CD8-positive, alpha-beta memory T cell (primary cell): ENCODE results near the gene CFAP77. TPM values are rescaled to one million over a fixed set of nuclear protein-coding genes. Genes with fewer than 3 reads are reported as not detected.

Source experiments
- CTCF ChIA-PET: fragments of 350-600 bp; sonication (Branson Sonifier 250); formaldehyde crosslinking; loops from one replicate; lab custom pipeline; 2021; ENCODE audit warnings: antibody characterized with exemption; lab: Charles Lee
- POLR2A ChIA-PET: fragments of 350-600 bp; sonication (Branson Sonifier 250); formaldehyde crosslinking; loops from one replicate; lab custom pipeline; 2021; ENCODE audit warnings: antibody characterized with exemption; lab: Charles Lee
- DNase-seq, 5 donors: peaks; one replicate each; pipeline versions ENCODE4 v3.0.0 to v3.0.0-alpha.2; 2020 to 2022; ENCODE audit warnings: mixed read lengths in 1 of 5
- H3K27ac ChIP-seq: one replicate; pipeline ENCODE4 v1.7.0; 2013; ENCODE audit warnings: low read depth, mild to moderate bottlenecking, low read length, moderate library complexity
- H3K27me3 ChIP-seq: 2 replicates; pipeline ENCODE4 v1.7.0; 2013; ENCODE audit warnings: low read length, mild to moderate bottlenecking; ENCODE audit not compliant: insufficient read depth, poor library complexity, severe bottlenecking
- H3K36me3 ChIP-seq: 2 replicates; pipeline ENCODE4 v1.7.0; 2013; ENCODE audit warnings: mild to moderate bottlenecking, low read length, moderate library complexity; ENCODE audit not compliant: insufficient read depth
- H3K4me1 ChIP-seq: 2 replicates; pipeline ENCODE4 v1.7.0; 2013; ENCODE audit warnings: mild to moderate bottlenecking, low read length, moderate library complexity; ENCODE audit not compliant: insufficient read depth
- H3K4me3 ChIP-seq: 2 replicates; pipeline ENCODE4 v1.7.0; 2013; ENCODE audit warnings: mild to moderate bottlenecking, low read length
- H3K9me3 ChIP-seq: 2 replicates; pipeline ENCODE4 v1.7.0; 2013; ENCODE audit warnings: mild to moderate bottlenecking, low read length
- H3K27ac Mint-ChIP-seq, 8 donors: one replicate each; pipeline ENCODE4 v1.8.0; 2020 to 2021; ENCODE audit warnings: mixed read lengths in 8 of 8, mild to moderate bottlenecking in 6 of 8, inconsistent platforms in 3 of 8, moderate library complexity in 3 of 8
- H3K27me3 Mint-ChIP-seq, 2 donors: one replicate each; pipeline ENCODE4 v1.8.0; 2020 to 2021; ENCODE audit warnings: mixed read lengths in 2 of 2, mild to moderate bottlenecking in 1 of 2, moderate library complexity in 1 of 2
- H3K36me3 Mint-ChIP-seq, 3 donors: one replicate each; pipeline ENCODE4 v1.8.0; 2020 to 2021; ENCODE audit warnings: mixed read lengths in 3 of 3, inconsistent platforms in 1 of 3, mild to moderate bottlenecking in 1 of 3
- H3K4me1 Mint-ChIP-seq, 3 donors: one replicate each; pipeline ENCODE4 v1.8.0; 2020 to 2021; ENCODE audit warnings: mixed read lengths in 3 of 3, inconsistent platforms in 1 of 3, mild to moderate bottlenecking in 1 of 3
- H3K4me3 Mint-ChIP-seq, 7 donors: one replicate each; pipeline ENCODE4 v1.8.0; 2020 to 2021; ENCODE audit warnings: mixed read lengths in 7 of 7, mild to moderate bottlenecking in 6 of 7, moderate library complexity in 4 of 7, inconsistent platforms in 2 of 7
- H3K9me3 Mint-ChIP-seq, 5 donors: one replicate each; pipeline ENCODE4 v1.8.0; 2020 to 2022; ENCODE audit warnings: mixed read lengths in 5 of 5, mild to moderate bottlenecking in 3 of 5, moderate library complexity in 2 of 5, inconsistent platforms in 1 of 5
- polyA plus RNA-seq: library from polyadenylated mRNA; unstranded; fragments of 300-500 nt; fragmentation: Illumina TruSeq; gene quantifications from one replicate; pipeline ENCODE4 v1.2.3, GENCODE V29; 2021
- total RNA-seq, 2 experiments: library from RNA; stranded (reverse); gene quantifications; one replicate each; pipeline ENCODE4 v1.2.3, GENCODE V29; 2021

Gene CFAP77
- total and polyA plus RNA-seq, 3 experiments from 2014 or later: not detected

DNA sequence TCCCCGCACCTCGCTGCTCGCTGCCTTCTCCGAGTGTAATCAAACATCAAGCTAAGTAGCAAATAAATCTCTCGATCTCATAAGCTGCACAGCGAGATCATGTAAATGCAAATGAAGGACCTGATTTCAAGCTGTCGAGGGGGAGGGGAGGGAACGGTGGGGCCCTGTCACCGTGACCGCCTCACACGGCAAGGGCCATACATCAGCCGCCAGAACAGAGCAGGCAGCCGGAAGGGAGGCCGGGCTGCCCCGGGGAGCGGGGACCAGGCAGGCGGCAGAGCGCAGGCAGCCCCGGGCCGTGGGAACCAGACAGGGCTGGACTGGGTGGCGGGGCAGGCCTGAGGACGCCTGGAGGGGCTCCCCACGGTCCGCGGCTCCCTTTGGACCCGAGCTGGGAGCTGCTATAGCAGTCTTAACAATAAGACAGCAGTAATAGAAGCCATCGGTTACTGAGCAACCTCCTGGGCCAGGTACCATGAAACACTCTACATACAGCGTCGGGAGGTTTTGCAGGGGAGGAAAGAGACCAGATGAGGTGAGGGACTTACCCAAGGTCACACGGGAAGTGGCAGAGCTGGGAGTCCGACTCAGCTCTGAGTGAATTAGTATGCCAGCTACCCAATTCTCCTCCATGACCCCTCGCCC, 76.8 kb downstream of the CFAP77 start:
- Mint-ChIP-seq H3K4me1 (peaks cover 28 to 35% (median 33%) of the 10 kb centered on the region in 3 donors), H3K4me3 (peak overlapping the region; percentile 61 to 82 (median 76)), H3K27ac (peak overlapping the region; percentile 48 to 96 (median 92)), H3K36me3 (no peaks in the 10 kb centered on the region), H3K27me3 (peaks cover 6 to 25% of the 10 kb centered on the region in 2 donors), H3K9me3 (no peaks in the 10 kb centered on the region)
- no peak overlapping the region for H3K27ac ChIP-seq
- DNase-seq: peak in 3 of 5 donors; percentile 35 to 69 (median 57)
- ChIA-PET CTCF (interaction anchor here (1.4 kb wide), 1 partner anchor 74 kb away, joined by 4 read pairs; no protein-coding TSS in a partner anchor), POLR2A (interaction anchor here (1.7 kb wide), 1 partner anchor 77 kb away, joined by 3 read pairs; the partner anchor contains the start of gene CFAP77)
- H3K36me3 ChIP-seq: no peaks in the 10 kb centered on the region
- H3K27me3 ChIP-seq: peaks cover 12% of the 10 kb centered on the region
- H3K4me1 ChIP-seq: peaks cover 29% of the 10 kb centered on the region
- no peaks in the 10 kb centered on the region for H3K9me3 ChIP-seq
- H3K4me3 ChIP-seq: peak overlapping the region; percentile 48

DNA sequence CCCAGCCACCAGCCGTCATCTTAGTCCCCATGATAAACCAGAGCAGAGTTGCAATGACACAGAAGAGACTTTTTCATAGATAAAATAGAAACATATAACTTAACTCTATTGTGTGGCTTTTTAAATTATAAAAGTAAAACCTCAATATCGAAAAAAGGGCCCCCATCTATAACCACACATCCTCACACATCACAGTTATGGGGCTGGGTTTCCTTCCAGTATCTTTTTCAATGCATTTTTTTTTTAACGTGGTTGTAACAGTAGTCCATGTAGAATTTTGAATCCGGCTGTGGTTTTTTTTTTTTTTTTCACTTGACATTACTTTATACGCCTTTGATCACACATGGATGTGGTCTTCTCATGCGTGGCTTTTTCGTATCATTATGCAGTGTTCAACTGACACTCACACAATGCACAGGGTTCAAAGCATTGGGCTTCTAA, 77.4 kb downstream of the CFAP77 start:
- ChIA-PET POLR2A (interaction anchor here (1.7 kb wide), 1 partner anchor 77 kb away, joined by 3 read pairs; the partner anchor contains the start of gene CFAP77), CTCF (interaction anchor here (1.4 to 1.9 kb wide), 2 partner anchors 20 to 75 kb away, joined by 4 to 8 read pairs; no protein-coding TSS in a partner anchor)
- no peak overlapping the region for H3K27ac ChIP-seq
- peak in 4 of 5 donors; percentile 18 to 86 (median 70) for DNase-seq
- peaks cover 28 to 35% (median 33%) of the 10 kb centered on the region in 3 donors for H3K4me1 Mint-ChIP-seq
- H3K36me3 Mint-ChIP-seq: no peaks in the 10 kb centered on the region
- peaks cover 14% of the 10 kb centered on the region for H3K27me3 ChIP-seq
- H3K27me3 Mint-ChIP-seq: peaks cover 6 to 30% of the 10 kb centered on the region in 2 donors
- H3K9me3 ChIP-seq: no peaks in the 10 kb centered on the region
- H3K4me3 ChIP-seq: peak overlapping the region; percentile 48
- H3K27ac Mint-ChIP-seq: peak overlapping the region; percentile 5 to 96 (median 92)
- H3K9me3 Mint-ChIP-seq: no peaks in the 10 kb centered on the region
- H3K4me1 ChIP-seq: peaks cover 29% of the 10 kb centered on the region
- H3K36me3 ChIP-seq: no peaks in the 10 kb centered on the region
- peak overlapping the region; percentile 51 to 82 (median 76) for H3K4me3 Mint-ChIP-seq

DNA sequence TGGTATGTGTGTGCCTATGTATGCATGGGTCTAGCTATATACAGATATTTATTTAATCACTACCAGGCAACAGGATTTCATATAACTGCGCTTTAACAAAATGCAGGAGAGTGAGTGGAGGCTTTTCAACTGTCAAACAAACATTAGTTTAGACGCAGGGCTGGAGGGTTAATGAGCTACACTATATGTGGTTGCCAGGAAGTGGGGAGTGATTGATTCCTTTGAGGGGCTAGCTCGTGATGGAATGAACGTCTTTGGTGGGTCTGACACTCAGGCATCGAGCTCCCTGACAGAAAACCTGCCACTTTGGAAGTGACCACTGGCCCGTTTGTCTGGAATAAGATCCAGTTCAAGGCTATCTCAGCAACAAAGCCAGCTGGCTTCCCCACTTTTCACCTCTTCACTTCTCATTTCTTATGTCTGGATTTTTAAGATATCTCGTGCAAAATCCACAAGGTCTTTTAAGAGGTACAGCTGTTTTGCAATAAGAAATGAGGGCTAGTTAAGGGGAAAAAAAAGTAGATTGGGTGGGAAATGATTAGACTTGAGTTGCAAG, 78.0 kb downstream of the CFAP77 start:
- Histone ChIP-seq H3K27ac (no peak overlapping the region), H3K27me3 (peaks cover 16% of the 10 kb centered on the region), H3K9me3 (no peaks in the 10 kb centered on the region), H3K4me3 (peak overlapping the region; percentile 2), H3K36me3 (no peaks in the 10 kb centered on the region), H3K4me1 (peaks cover 29% of the 10 kb centered on the region)
- H3K4me1 Mint-ChIP-seq: peaks cover 28 to 35% (median 33%) of the 10 kb centered on the region in 3 donors
- H3K9me3 Mint-ChIP-seq: no peaks in the 10 kb centered on the region
- H3K4me3 Mint-ChIP-seq: peak overlapping the region in 6 of 7 donors; percentile 70 to 82 (median 78)
- DNase-seq: no peak
- CTCF ChIA-PET: interaction anchor here (1.9 kb wide), 1 partner anchor 19 kb away, joined by 8 read pairs; no protein-coding TSS in a partner anchor
- POLR2A ChIA-PET: no interaction called here
- no peaks in the 10 kb centered on the region for H3K36me3 Mint-ChIP-seq
- H3K27me3 Mint-ChIP-seq: peaks cover 6 to 37% of the 10 kb centered on the region in 2 donors
- peak overlapping the region in 7 of 8 donors; percentile 48 to 96 (median 94) for H3K27ac Mint-ChIP-seq

DNA sequence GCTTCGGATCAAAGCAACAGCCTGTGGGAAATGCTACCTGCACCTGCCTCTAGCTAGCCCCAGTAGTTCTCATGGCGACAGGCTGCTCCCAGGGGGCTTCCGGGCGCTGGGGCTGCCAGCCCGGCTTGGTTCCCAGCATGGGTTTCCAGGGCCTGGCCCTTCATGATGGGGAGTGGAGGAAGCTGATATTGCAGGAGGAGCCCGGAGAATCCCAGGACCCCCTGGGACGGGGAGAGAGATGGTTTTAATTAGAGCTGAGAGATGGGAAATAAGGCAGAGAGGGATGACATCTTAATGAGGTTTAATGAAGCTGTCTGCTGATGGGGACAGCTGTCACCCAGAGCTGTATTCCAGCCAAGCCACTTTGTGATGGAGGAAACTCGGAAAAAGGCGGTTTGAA, 78.6 kb downstream of the CFAP77 start:
- H3K4me1 Mint-ChIP-seq: peaks cover 28 to 35% (median 33%) of the 10 kb centered on the region in 3 donors
- peaks cover 29% of the 10 kb centered on the region for H3K4me1 ChIP-seq
- no peaks in the 10 kb centered on the region for H3K9me3 ChIP-seq
- H3K4me3 ChIP-seq: no peak overlapping the region
- H3K36me3 ChIP-seq: no peaks in the 10 kb centered on the region
- no peak overlapping the region for H3K27ac ChIP-seq
- peak overlapping the region in 1 of 7 donors; percentile 34 for H3K4me3 Mint-ChIP-seq
- H3K27me3 ChIP-seq: peaks cover 16% of the 10 kb centered on the region
- H3K9me3 Mint-ChIP-seq: no peaks in the 10 kb centered on the region
- no peaks in the 10 kb centered on the region for H3K36me3 Mint-ChIP-seq
- no peak overlapping the region for H3K27ac Mint-ChIP-seq
- CTCF ChIA-PET: interaction anchor here (1.9 kb wide), 1 partner anchor 19 kb away, joined by 8 read pairs; no protein-coding TSS in a partner anchor
- POLR2A ChIA-PET: no interaction called here
- peaks cover 10 to 37% of the 10 kb centered on the region in 2 donors for H3K27me3 Mint-ChIP-seq
- no peak for DNase-seq

DNA sequence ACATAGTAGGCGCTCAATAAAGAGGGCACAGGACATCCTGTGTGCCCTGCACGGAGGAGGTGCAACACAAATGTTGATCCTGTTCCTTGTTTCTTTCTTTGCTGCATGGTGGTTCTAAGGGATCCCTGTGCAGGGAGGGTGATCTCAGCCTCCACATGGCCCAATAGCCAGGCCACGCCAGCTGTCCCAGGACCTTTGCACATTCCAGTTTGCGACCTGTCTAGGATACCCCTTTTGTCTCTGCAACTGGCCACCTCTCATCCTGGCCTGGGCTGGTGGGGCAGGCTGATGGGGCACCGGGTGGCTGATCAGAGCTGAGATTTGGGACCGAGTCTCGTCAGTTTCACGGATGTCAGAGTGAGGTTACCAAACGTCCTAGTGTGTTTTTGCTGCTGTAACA, 79.5 kb downstream of the CFAP77 start:
- ChIA-PET CTCF (interaction anchor here (1.9 kb wide), 1 partner anchor 18 kb away, joined by 8 read pairs; no protein-coding TSS in a partner anchor), POLR2A (no interaction called here)
- Mint-ChIP-seq H3K4me3 (peak overlapping the region in 1 of 7 donors; percentile 15), H3K27me3 (peaks cover 13 to 42% of the 10 kb centered on the region in 2 donors), H3K9me3 (no peaks in the 10 kb centered on the region), H3K27ac (no peak overlapping the region), H3K4me1 (peaks cover 28 to 35% (median 33%) of the 10 kb centered on the region in 3 donors), H3K36me3 (no peaks in the 10 kb centered on the region)
- Histone ChIP-seq H3K36me3 (no peaks in the 10 kb centered on the region), H3K4me1 (peaks cover 29% of the 10 kb centered on the region), H3K4me3 (no peak overlapping the region), H3K27ac (no peak overlapping the region), H3K9me3 (no peaks in the 10 kb centered on the region), H3K27me3 (peaks cover 16% of the 10 kb centered on the region)
- no peak for DNase-seq

DNA sequence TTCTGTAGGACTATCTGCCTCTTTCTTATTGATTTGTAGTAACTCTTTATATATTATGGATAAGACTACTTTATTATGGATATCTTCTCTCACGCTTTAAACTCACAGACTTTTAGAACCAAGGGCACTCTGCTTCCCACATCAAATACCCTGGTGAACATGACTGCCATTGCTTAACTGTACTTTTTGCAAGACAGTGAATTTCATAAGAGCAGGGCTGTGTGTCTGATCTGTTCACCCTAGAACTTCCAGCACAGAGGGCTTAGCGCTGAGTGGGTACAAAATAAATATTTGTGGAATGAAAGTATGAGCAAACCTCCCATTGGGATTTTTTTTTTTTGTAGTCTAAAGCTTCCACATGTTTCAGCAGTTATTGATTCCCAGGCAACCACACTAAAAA, 84.8 kb downstream of the CFAP77 start:
- Histone ChIP-seq H3K36me3 (no peaks in the 10 kb centered on the region), H3K27me3 (peaks cover 9% of the 10 kb centered on the region), H3K27ac (no peak overlapping the region), H3K4me3 (no peak overlapping the region), H3K9me3 (no peaks in the 10 kb centered on the region), H3K4me1 (no peaks in the 10 kb centered on the region)
- Mint-ChIP-seq H3K36me3 (no peaks in the 10 kb centered on the region), H3K4me1 (no peaks in the 10 kb centered on the region), H3K9me3 (no peaks in the 10 kb centered on the region), H3K4me3 (no peak overlapping the region), H3K27me3 (peaks cover 16 to 60% of the 10 kb centered on the region in 2 donors), H3K27ac (no peak overlapping the region)
- ChIA-PET POLR2A (no interaction called here), CTCF (no interaction called here)
- no peak for DNase-seq

DNA sequence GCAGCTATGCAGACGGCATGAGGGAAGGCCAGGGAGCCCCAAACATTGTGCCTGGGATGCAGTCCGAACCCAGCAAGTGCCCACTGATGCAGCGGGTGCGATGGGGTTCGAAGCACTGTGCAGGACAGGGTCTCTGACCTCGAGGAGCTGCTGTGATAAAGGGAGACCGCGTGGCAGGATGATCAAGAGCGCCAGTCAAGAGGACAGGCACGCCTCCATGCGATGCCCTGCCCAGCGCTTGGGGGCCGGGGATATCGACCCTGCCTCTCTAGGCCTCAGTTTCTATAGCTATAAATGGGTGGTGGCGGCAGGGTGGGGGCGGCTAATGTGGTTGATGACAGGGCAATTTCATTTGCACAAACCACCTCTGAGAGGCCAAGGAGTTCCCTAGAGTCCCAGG, 87.7 kb downstream of the CFAP77 start:
- H3K4me1 ChIP-seq: no peaks in the 10 kb centered on the region
- Mint-ChIP-seq H3K27me3 (peaks cover 12 to 53% of the 10 kb centered on the region in 2 donors), H3K36me3 (no peaks in the 10 kb centered on the region), H3K9me3 (no peaks in the 10 kb centered on the region), H3K4me3 (no peak overlapping the region), H3K27ac (no peak overlapping the region), H3K4me1 (no peaks in the 10 kb centered on the region)
- H3K27me3 ChIP-seq: no peaks in the 10 kb centered on the region
- DNase-seq: no peak
- CTCF ChIA-PET: interaction anchor here (2.9 kb wide), 1 partner anchor 10 kb away, joined by 9 read pairs; no protein-coding TSS in a partner anchor
- no peak overlapping the region for H3K4me3 ChIP-seq
- H3K36me3 ChIP-seq: no peaks in the 10 kb centered on the region
- no peaks in the 10 kb centered on the region for H3K9me3 ChIP-seq
- POLR2A ChIA-PET: no interaction called here
- no peak overlapping the region for H3K27ac ChIP-seq
